ENCODE measurements around the gene FOXK1. TPM values are rescaled to one million over a fixed set of nuclear protein-coding genes. Genes with fewer than 3 reads are reported as not detected.

The FOXK1 gene
- total and polyA plus RNA-seq, 9 of the 15 experiments (the other 6 are each of a cell fraction or from before 2014, with no cell fraction given): 0.32 to 45.5 (median 8.1) TPM

- TF ChIP-seq, protein P1, sequence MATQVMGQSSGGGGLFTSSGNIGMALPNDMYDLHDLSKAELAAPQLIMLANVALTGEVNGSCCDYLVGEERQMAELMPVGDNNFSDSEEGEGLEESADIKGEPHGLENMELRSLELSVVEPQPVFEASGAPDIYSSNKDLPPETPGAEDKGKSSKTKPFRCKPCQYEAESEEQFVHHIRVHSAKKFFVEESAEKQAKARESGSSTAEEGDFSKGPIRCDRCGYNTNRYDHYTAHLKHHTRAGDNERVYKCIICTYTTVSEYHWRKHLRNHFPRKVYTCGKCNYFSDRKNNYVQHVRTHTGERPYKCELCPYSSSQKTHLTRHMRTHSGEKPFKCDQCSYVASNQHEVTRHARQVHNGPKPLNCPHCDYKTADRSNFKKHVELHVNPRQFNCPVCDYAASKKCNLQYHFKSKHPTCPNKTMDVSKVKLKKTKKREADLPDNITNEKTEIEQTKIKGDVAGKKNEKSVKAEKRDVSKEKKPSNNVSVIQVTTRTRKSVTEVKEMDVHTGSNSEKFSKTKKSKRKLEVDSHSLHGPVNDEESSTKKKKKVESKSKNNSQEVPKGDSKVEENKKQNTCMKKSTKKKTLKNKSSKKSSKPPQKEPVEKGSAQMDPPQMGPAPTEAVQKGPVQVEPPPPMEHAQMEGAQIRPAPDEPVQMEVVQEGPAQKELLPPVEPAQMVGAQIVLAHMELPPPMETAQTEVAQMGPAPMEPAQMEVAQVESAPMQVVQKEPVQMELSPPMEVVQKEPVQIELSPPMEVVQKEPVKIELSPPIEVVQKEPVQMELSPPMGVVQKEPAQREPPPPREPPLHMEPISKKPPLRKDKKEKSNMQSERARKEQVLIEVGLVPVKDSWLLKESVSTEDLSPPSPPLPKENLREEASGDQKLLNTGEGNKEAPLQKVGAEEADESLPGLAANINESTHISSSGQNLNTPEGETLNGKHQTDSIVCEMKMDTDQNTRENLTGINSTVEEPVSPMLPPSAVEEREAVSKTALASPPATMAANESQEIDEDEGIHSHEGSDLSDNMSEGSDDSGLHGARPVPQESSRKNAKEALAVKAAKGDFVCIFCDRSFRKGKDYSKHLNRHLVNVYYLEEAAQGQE (IDR thresholded peaks at IDR 0.05; ENCODE audit: borderline replicate concordance): no peak
- TF ChIP-seq, protein P1 (CRISPR knock-in tag; IDR thresholded peaks at IDR 0.05; ENCODE audit: low read depth): no peak
- TF ChIP-seq, protein P2, sequence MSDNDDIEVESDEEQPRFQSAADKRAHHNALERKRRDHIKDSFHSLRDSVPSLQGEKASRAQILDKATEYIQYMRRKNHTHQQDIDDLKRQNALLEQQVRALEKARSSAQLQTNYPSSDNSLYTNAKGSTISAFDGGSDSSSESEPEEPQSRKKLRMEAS (CRISPR knock-in tag; IDR thresholded peaks at IDR 0.05): peak; percentile 82
- peak; percentile 25 for TF ChIP-seq PCBP1 (IDR thresholded peaks at IDR 0.05; ENCODE audit: low read depth, low read length, poor library complexity, severe bottlenecking)
- no peak for TF ChIP-seq ETV6 (IDR thresholded peaks at IDR 0.05; ENCODE audit: borderline replicate concordance in 1 of 2, low read depth in 2 of 2, low read length in 1 of 2)
- no peak for TF ChIP-seq ETV6 (CRISPR knock-in tag; IDR thresholded peaks at IDR 0.05; ENCODE audit: borderline replicate concordance)
- TF ChIP-seq, protein P3, sequence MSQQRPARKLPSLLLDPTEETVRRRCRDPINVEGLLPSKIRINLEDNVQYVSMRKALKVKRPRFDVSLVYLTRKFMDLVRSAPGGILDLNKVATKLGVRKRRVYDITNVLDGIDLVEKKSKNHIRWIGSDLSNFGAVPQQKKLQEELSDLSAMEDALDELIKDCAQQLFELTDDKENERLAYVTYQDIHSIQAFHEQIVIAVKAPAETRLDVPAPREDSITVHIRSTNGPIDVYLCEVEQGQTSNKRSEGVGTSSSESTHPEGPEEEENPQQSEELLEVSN (IDR thresholded peaks at IDR 0.05; ENCODE audit: borderline replicate concordance in 1 of 2, extremely low read depth in 1 of 2, insufficient read depth in 1 of 2, insufficient read length in 1 of 2, low read depth in 1 of 2, low read length in 1 of 2, poor library complexity in 1 of 2, severe bottlenecking in 1 of 2): peak in 1 of 2 experiments; percentile 35
- peak; percentile 58 for TF ChIP-seq USF2 (CRISPR knock-in tag; IDR thresholded peaks at IDR 0.05)
Measured at GRCh38 chr7:4799508-4800268, 117.6 kb downstream of the FOXK1 start (continued).

Data from K562 (cell line).